HG03175 (cell line): ENCODE results near the gene HHEX.

Source experiments
- ATAC-seq: cut with Tn5 transposase; IDR thresholded peaks from one replicate; pipeline ENCODE4 v1.9.1; 2021; ENCODE audit warnings: mild to moderate bottlenecking, moderate library complexity; ENCODE audit not compliant: unreplicated experiment

HHEX gene

DNA sequence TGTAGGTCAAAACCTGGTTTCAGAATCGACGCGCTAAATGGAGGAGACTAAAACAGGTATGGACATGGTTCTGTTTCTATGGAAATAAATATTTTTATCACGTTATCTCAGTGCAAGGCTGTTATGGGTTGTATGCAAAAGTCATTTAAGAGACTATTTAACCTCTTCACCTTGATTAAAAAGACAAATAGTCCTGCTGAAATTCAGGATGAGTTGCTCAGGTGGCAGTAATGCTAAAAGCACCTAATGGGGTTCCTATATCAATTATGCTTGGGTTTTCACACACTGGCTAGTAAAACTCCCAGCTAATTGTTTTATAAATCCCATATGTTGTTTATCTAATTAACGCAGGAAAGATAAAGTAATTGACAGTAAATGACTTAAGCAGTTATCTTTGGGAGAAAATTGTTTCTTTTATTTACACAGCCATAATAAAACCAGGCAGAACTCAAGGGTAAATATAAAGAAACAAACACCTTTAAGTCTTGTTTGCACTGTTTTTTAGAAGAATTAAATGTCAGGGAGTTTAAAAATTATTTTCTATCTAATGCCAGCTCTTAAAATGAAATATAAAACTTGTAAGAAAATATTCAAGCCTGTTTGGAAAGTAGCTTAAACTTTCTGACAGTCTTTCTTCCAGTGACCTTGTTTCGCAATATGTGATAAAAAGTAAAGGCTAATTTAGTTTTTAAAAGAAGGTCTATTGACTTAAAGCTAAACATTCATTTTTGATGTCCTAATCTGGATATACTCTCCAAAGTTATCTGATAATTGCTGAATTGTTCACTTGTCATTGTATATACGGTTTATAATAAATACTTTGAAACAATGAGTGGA, 3.2 kb downstream of the HHEX start:
- no peak for ATAC-seq

DNA sequence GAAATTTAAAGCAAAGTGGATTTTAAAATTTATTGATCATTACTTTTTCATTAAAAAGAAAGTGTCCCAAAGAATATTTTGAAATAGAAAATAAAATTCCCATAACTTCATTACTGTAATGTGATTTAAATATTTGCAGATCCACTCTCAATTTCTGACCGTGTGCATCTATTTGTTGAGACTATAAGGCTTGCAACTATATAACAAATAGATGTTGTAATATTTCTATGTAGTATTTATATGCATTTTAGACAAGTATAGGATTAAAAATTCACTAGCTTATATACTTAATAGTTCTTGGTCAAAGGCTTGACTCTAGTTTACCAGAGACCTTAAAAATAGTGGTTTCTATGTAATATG, 3.8 kb downstream of the HHEX start:
- ATAC-seq: no peak

DNA sequence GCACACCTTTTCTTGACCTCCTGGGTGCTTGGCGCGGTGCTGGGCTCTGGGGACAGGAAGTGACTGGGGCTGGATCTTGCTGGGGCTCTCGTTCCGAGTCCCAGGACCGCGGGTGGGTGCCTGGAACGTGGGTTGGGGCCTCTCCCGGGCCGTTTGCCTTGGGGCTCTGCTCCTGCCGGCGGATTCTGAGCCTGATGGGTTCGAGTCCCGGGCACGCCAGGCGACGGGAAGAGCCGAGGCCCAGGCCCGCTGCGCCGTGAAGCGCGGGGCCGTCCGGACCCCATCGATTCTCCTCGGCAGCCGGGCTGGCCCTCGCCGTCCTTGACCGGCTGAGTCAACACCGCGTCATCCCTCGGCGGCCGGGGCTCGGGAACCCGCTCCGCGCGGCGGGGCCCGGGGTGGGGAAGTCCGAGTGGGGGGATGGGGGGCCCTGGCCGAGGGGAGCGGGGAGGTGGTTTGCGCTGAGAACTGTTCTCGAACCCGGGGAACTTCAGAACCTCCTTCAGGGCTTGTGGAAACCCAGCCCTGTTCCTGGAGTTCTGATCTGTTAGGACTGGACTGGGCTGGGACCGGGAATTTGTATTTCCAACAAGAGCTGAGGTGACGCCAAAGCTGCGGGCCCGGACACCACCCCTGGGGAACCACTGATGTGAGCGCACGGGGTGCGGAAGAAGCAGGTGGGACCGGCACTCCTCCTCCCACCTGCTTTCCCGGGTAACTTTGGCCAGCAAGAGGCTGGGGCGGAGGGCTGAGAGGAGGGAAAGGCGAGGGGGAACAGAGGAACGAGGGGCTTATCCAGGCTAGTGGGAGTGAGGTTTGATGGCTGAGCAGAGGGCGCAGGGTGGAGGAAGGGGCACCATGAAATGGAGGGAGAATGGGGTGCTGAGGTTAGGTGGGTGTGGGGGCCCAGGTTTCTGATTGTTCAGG, 6.2 kb downstream of the HHEX start:
- no peak for ATAC-seq

DNA sequence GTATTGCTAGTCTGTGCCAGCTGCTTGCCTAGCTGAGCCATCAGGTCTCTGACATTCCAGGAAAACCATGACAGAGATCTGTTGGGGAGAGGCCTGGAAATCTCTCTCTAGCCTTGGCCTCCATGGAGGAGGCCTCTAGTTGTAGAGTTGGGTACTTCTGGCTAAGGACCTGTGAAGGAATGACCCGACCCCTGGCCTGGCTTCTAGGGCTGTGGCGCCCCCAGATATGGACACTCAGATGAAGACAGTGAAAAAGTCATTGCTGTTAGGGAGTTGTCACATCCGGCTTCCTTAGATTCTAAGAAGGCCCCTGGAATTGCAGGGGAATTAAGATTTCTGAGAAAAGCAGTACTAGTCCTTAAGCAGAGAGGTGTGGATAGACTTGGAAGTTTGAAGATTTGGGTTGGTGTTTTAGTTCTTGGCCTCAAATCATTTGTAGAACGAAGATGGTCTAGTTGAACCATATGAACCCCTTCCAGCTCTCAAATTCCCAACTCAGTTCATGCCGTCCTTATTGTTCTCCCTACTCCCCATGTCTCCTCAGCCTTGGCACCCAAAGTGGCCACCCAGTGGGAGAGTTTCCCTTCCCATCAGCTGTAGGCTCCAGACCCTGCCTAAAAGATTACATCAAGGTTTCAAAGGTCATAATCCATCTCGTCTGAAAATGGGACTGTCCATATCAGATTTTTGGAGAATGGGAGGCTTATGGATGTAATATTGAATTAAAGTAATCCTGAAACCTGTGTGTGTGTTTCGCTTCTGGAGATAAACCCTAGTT, 7.0 kb downstream of the HHEX start:
- ATAC-seq: no peak

DNA sequence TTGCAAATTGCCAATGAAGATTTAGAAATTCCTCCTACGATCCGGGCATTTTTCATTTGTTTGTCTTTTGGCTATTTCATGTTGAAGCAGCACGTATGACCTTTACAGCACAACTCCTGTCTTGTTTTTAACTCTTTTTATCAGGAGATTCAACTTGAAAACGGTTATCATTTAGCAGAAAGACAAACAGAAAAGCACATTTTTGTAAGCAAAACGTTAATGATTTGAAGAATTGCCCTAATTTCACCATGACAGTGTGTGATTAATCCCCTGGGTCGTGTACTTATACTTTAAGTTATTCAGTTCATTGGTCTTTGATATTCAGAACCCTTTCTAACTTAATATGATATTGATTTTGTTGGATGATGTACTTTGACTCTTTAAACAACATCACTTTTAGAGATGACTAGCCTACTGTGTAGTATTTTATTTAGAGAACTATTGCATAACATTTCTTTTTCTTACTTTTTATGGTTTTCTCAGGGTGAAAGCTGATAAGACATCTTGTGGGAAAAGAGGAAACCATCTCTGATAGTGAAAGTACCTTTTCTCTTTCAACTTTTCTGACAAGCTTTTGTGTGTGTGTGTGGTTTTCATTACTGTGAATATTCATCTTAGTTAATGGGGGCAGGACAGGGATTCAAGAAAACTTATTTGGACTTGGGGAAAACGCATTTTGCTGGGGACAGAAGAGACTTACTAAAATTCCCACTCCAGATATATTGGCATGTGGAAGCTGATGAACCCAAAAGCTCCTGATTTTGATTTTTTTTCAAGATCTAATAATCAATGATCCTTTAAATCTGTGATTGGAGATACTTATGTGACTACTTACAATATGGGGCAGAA, 8.1 kb downstream of the HHEX start:
- no peak for ATAC-seq

DNA sequence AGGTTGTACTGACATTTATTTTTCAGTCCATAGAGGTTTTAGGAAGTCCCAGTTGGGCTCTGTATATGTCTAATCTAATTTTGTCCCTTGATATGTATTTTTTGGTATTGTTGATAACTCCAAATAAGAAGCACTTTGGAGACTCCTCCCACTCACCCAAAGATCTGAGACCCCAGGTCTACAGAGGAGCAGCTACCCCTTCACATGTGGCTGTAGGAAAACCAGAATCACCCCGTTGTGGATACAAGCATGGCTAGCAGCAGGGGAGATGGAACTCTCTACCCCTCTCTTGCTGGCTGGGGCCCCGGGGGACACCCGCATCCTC, 9.4 kb downstream of the HHEX start:
- no peak for ATAC-seq

DNA sequence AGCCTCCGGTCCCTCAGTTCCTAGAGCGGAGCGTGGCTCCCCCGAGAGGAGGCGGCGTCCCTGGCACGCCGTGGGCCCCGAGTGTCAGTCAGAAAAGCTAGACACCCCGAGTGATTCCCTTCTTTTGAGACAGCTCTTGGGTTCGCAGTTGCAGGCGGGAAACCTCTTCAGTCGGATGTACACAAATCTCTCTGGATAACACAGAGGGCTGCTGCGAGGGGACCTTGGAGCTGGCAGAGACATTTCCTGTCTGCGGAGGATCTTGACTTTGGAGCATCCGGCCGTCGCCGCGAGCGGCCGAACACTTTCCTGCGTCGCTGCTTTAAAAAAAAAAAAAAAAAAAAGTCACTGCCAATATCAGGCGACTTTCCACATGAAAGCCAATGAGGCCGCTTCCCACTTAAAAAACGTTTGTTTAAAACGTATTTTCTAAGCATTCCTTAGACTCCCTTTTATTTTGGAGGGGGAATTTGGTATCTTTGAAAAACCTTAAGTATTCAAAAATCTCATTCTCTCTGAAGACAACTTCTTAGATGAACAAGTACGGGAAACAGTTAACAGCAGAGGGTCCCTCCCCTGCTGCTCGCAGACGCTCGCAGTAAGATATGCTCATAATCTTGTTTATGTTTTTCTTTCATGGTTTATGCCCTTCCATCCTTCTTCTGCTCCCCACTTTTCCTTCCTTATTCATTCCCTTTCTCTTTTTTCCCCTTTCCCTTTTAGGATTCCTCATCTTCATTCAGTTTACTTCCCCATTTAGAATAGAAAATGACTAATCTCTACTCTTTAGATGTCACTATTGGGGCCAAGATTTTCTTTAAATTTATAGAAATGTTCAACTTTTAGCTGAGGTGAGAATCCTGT, 10.0 kb downstream of the HHEX start:
- no peak for ATAC-seq

DNA sequence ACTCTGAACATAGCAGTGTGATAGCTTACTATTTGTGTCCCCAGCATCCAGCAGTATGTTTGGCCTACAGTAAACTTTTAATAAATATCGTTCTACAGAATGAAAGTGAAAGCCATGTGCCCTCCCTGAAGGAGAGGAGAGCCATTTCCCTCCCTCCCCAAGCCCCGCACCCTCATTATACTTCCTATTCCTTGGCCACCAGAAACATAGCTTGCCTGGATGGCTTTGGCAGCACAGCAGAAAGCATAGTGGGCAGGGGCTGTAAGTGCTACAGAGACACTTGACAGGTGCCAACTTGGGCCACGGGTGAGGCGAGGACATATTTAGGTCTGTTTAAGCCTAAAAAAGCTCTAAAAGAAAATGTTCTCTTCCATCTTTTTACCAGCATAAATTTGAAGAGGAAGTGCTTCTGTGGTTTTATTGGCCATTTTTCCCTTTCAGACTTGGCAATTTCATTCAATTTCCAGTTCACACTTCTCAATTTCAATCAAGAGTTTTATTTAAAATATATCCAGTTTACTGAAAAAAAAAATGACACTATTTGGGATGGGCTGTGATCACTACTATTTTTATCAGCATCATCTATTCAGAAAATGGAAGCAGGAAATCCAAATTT, 12.7 kb downstream of the HHEX start:
- no peak for ATAC-seq

DNA sequence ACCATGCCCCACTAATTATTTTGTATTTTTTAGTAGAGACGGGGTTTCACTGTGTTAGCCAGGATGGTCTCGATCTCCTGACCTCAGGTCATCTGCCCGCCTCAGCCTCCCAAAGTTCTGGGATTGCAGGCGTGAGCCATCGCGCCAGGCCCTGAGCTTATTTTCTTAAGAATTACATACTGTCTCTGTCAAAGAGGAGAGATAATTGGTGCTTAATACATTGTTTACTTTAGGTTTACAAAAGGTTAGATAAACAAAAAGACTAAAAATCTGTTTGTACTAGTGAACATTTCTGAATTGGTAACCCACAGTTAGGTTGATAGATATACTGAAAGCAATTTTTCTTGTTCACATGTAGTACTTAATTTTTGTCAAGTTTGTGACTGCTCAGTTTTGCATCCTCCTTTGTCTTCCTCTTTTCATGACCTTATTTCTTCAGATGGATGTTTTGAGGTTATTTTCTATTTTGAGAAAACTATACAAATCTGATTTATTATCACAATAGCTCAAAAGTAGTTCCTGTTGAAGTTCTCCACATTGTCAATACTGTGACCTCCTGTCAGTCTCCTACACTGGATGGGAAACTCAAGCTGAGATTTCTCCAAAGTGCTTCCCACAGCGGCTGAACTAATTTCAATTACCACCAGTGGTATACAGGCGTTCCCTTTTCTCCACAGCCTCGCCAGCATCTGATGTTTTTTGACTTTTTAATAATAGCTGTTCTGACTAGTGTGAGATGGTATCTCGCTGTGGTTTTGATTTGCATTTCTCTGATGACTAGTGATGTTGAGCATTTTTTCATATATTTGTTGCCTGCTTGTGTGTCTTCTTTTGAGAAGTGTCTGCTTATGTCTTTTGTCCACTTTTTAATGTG, 22.5 kb downstream of the HHEX start:
- ATAC-seq: no peak

DNA sequence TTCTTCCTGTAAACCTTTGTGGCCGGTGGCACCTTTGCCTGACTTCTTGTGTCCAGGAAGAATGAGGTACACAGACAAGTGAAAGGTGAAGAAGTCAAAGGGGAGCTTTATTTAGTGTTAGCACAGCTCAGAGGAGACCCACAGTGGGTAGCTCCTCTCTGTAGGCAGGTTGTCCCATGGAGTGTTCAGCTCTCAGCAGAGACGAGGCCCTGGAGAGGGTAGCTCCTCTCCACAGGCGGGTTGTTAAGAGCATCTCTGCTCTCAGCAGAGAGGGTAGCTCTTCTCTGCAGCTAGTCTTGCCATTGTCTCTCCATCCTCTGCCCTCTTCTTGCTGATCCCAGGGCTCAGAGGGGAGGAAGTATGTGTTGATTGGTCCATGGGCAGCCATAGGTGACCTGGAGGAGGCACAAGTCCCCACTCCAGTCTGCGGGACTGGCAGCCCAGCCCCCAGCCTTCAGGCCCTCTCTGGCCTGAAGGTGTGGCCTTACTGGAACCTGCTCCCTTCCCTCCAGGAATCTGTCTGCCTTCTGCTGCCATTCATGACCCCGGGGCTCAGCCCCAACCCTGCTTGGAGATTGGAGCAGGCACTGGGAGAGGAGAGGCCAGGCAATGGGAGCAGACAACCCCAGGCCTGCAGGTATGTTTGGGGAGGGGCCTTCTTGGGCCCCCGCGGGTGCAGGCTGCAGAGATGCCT, 24.5 kb downstream of the HHEX start:
- no peak for ATAC-seq

DNA sequence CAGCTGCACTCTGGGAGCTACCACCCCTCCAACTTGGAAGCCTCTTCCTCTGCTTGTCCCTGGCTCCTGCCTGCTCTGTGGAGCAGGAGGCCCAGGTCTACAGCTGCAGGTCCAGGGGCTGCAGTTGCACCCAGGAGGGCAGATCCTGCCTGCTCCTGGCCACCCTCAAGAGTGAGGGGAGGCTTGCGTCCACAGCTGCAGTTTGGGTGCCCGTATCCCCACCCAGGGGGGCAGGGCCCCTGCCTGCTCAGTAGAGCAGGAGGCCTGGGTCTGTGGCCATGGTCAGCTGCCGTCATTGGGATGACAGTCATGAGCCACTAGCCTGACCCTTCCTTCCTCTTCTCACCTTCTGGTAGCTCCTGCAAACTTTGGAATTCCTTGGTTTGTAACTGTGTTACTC, 25.1 kb downstream of the HHEX start:
- no peak for ATAC-seq

DNA sequence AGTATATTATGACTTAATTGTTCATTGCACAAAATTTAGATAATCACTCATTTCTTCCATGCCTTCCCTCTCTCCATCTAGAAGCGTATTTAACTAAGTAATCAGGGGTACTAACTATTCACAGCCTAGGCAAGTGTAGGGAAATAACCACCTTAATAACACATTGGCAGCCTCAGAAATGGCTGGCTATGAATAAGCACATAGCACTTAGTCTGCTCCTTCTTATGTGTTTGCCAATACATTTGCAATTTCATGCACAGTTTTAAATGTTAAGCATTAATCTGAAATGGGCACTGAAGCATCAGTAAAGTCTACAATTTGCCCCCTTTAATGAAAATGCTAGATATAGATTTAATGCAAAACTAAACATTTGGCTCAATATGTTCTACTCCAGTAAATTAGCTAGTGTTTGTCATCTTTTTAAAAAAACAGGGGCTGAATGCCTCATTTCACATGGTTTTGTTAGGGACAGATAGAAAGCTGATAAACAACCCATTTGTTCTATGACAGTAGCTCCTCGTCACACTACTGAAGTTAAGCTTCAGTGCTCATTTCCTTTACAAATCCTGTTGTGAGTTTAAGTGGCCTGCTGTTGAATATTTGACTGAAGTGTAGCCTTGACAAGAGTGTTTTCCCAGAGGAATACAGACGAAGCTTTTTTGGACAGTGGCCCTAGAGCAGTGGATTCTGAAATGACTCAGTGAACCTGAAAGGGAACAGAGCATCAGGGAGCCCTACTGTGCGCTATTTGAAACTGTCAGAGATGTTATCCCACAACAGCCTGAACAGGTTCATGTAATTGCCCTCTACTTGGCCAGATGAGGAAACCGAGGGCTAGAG, 30.5 kb downstream of the HHEX start:
- ATAC-seq: no peak

DNA sequence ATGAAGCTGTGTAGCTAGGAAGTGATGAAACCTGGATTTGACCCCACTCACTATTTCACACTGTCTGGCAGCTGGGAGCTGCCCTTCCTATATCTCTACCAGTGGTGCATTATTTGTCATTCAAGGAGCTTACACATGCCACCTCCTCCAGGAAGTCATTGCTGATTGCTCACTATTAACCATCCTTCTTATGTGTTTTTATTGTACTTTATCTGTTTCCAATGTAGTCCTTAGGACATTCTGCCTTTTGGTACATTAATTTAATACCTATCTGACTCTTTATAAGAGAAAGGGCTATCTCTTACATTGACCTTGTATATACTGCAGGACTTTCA, 31.0 kb downstream of the HHEX start:
- ATAC-seq: no peak

DNA sequence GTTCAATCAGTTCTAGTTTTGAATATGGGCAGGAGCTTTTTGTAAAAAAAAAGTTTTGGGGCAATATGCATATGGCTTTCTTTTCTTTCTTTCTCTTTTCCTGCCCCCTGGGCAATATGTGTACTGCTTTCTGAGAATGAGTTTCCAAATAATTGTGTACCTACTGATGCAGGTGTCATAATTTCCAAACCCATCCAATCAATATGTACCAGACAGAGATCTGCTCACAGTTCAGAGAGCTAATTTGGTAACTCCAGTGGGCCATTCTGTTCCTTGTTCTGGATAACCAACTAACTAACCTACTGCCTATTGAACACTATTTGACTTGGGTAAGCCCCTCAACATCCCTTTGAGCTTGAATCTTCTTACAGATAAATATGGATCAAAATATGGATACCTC, 32.6 kb downstream of the HHEX start:
- no peak for ATAC-seq

DNA sequence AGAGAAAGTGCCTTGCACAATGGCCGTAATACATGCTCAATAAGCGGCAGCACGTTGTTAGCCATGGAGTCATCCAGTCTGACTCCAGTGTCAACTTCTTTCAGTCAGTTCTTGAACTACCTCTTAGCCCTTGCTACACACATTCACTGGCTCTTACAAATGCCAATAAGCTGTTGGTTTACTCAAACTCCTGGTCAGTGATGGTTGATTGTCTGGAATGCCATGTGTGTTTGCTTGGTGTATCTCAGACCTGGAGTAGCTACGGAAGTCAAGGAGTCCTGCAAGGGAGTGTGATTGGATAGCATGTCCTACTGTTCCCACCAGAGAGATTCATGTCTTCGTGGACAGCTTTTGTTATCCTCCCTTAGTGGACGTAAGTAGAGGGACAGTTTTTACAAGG, 37.4 kb downstream of the HHEX start:
- ATAC-seq: no peak

DNA sequence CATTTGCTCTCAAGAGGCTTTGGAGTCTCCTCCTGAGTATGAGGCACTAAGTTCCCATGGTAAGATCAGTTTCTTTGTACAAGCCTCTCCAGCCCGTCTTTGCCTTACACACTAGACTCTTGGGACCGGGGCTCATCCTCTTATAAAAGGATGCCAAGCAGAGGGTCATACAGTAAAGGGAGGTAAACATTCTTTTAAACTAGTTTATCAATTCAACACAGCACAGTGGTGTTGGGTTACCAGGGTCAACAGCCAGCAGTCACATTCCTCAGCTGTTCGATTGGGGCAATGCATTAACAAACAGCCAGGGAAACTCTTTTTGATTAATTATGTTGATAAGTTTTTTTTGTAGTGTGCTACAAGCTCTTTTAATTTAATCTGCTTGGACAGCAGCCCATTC, 37.8 kb downstream of the HHEX start:
- no peak for ATAC-seq

DNA sequence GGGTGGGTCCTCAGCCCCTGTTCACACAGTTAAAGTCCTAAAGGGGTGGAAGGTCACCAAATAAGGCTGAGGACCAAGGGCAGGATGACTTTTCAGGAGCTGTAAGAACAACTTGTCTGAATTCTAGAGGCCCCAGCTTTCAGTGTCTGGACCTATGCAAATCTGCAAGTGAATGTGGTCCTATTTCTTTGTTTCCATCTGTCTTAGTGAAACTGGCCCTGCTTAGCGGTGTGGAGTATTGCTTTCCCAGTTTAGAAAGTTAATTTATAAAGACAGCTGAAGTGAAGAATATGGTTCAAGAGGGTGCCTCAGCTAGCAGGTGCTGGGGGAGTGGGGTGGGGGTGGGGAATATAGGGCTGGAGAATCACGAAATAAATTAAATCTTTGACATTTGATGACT, 40.1 kb downstream of the HHEX start:
- peak; percentile 91 for ATAC-seq
